GM11168 (cell line): ENCODE measurements around the gene C1QB.

Experiments
- in situ Hi-C: fragments of 300-500 bp; cut with MboI; formaldehyde crosslinking; loops from one replicate; pipeline ENCODE4 v1.12.0; 2022; ENCODE audit warnings: low sequenced_read_pairs; ENCODE audit not compliant: unreplicated experiment

C1QB gene

GRCh38 chr1:22652881-22653316, at the start of gene C1QB:
TSS of gene C1QB (plus strand) at chr1:22653236. CDS start at chr1:22659463, 6,227 bp downstream.
- in situ Hi-C loops, result no loop called here

- in situ Hi-C loops, result no loop called here
Measured at GRCh38 chr1:22606161-22606560, 46.9 kb upstream of the C1QB start.

- in situ Hi-C loops, result no loop called here
Measured at GRCh38 chr1:22607154-22607553, 45.9 kb upstream of the C1QB start.

- in situ Hi-C loops, result no loop called here
Measured at GRCh38 chr1:22608361-22608760, 44.7 kb upstream of the C1QB start.

- in situ Hi-C loops, result no loop called here
Measured at GRCh38 chr1:22609291-22609690, 43.7 kb upstream of the C1QB start.

GRCh38 chr1:22611530-22611947, 41.5 kb upstream of the C1QB start:
- in situ Hi-C loops, result no loop called here

- in situ Hi-C loops, result no loop called here
Measured at GRCh38 chr1:22612671-22613571, 40.1 kb upstream of the C1QB start.

- in situ Hi-C loops, result no loop called here
Measured at GRCh38 chr1:22613572-22613918, 39.5 kb upstream of the C1QB start.

GRCh38 chr1:22613951-22614350, 39.1 kb upstream of the C1QB start:
- in situ Hi-C loops, result no loop called here

GRCh38 chr1:22615886-22616285, 37.1 kb upstream of the C1QB start:
- in situ Hi-C loops, result no loop called here

GRCh38 chr1:22616571-22616970, 36.5 kb upstream of the C1QB start:
- in situ Hi-C loops, result no loop called here

GRCh38 chr1:22618056-22618455, 35.0 kb upstream of the C1QB start:
- in situ Hi-C loops, result no loop called here

- in situ Hi-C loops, result no loop called here
Measured at GRCh38 chr1:22619252-22619651, 33.8 kb upstream of the C1QB start.

- in situ Hi-C loops, result no loop called here
Measured at GRCh38 chr1:22619798-22620197, 33.2 kb upstream of the C1QB start.

- in situ Hi-C loops, result no loop called here
Measured at GRCh38 chr1:22621761-22622160, 31.3 kb upstream of the C1QB start.

- in situ Hi-C loops, result loop anchor here (25.0 kb wide), 1 partner anchor 488 kb away; the partner anchor contains the start of gene WNT4
Measured at GRCh38 chr1:22625262-22625925, 27.6 kb upstream of the C1QB start.

GRCh38 chr1:22626237-22627157, 26.5 kb upstream of the C1QB start:
- in situ Hi-C loops, result loop anchor here (25.0 kb wide), 1 partner anchor 489 kb away; the partner anchor contains the start of gene WNT4

- in situ Hi-C loops, result loop anchor here (25.0 kb wide), 1 partner anchor 490 kb away; the partner anchor contains the start of gene WNT4
Measured at GRCh38 chr1:22627331-22627730, 25.7 kb upstream of the C1QB start.

- in situ Hi-C loops, result loop anchor here (25.0 kb wide), 1 partner anchor 492 kb away; the partner anchor contains the start of gene WNT4
Measured at GRCh38 chr1:22628698-22629444, 24.2 kb upstream of the C1QB start.
